ENCODE measurements around the gene EP400.

- no peak for TF ChIP-seq PHF21A (IDR thresholded peaks at IDR 0.05; ENCODE audit: borderline replicate concordance, low read depth)
- no peak for TF ChIP-seq ZNF124 (CRISPR knock-in tag; IDR thresholded peaks at IDR 0.05)
- no peak for TF ChIP-seq ZNF354B (CRISPR knock-in tag; IDR thresholded peaks at IDR 0.05)
- no peak for TF ChIP-seq ZNF778 (CRISPR knock-in tag; IDR thresholded peaks at IDR 0.05)
- no peak for TF ChIP-seq FIP1L1 (IDR thresholded peaks at IDR 0.05; ENCODE audit: low read depth, low read length, poor library complexity, severe bottlenecking)
- no peak; the same call in 1 of the 2 replicates for TF ChIP-seq ATF3 (IDR thresholded peaks at IDR 0.05)
- TF ChIP-seq ATF3 (CRISPR knock-in tag; conservative IDR thresholded peaks at IDR 0.05), result no peak
- TF ChIP-seq CEBPB (tag; IDR thresholded peaks at IDR 0.05), result no peak
- TF ChIP-seq, protein P1, sequence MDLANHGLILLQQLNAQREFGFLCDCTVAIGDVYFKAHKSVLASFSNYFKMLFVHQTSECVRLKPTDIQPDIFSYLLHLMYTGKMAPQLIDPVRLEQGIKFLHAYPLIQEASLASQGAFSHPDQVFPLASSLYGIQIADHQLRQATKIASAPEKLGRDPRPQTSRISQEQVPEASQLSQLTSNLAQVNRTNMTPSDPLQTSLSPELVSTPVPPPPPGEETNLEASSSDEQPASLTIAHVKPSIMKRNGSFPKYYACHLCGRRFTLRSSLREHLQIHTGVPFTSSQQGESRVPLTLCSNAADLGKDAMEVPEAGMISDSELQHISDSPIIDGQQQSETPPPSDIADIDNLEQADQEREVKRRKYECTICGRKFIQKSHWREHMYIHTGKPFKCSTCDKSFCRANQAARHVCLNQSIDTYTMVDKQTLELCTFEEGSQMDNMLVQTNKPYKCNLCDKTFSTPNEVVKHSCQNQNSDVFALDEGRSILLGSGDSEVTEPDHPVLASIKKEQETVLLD (IDR thresholded peaks at IDR 0.05), result no peak
- TF ChIP-seq PREB (CRISPR knock-in tag; IDR thresholded peaks at IDR 0.05), result no peak
These were observed 167.8 kb downstream of the EP400 start for GRCh38 chr12:132117558-132117875.
